ENCODE results near the gene ORAI3. TPM values are rescaled to one million over a fixed set of nuclear protein-coding genes. Genes with fewer than 3 reads are reported as not detected.

Gene ORAI3
- total RNA-seq, 2 experiments from 2014 or later: 30.3 to 33.6 TPM

DNA sequence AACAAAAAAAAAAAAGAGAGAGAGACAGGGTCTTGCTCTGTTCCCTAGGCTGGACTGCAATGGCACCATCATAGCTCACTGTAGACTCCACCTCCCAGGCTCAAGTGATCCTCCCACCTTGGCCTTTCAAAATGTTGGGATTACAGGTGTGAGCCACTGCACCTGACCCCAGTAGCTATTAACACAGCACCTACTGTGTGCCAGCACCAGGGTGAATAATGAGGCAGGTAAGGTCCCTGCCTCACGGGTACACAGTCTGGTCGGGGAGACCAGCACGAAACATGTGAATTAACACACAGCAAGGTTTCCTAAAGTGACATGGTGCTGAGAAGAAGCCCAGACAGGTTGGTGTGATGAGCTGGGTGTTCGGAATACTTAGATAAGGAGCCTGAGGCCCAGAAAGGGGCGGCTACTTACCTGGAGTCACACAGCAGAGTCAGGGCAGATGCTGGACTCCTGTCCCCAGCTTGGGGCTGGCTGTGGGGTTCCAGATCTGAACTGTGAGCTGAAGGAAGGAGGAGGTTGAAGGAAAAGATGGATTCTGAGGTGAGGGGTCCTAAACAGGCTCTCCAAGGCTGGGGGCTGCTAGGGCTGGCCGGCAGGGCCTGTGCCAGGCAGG, 36.0 kb upstream of the ORAI3 start:
- H3K9me3 Mint-ChIP-seq: no peaks in the 10 kb centered on the region
- H3K36me3 Mint-ChIP-seq (ENCODE audit: low read depth): no peaks in the 10 kb centered on the region
- H3K27me3 Mint-ChIP-seq: no peaks in the 10 kb centered on the region
- no peak overlapping the region for H3K27ac Mint-ChIP-seq
- no peak for DNase-seq
- POLR2A ChIA-PET: interaction anchor here (0.8 kb wide), 1 partner anchor 60 kb away, joined by 3 read pairs; no protein-coding TSS in a partner anchor
- peaks cover 3% of the 10 kb centered on the region for H3K4me1 Mint-ChIP-seq
- CTCF ChIA-PET: interaction anchor here (0.8 to 2.2 kb wide), 3 partner anchors 11 to 98 kb away, joined by 3 to 10 read pairs (median 5); no protein-coding TSS in a partner anchor
- no peak overlapping the region for H3K4me3 Mint-ChIP-seq

DNA sequence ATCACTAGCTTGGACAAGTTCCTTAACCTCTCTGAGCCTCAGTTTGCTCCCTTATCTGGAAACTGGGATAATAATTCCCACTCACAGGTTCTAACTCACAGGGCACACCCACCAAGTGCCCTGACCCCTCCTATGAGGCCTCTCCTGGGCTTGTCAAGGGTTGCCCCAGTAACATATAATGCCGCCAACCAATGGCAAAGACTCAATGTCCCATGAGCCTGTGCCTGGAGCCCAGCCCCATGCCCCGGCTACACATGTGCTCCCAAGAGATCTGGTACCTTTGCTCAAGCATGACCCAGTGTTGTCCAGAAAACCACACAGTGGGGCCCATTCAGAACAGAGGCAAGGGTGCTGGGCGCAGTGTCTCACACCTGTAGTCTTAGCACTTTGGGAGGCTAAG, 34.0 kb upstream of the ORAI3 start:
- no peak overlapping the region for H3K4me3 Mint-ChIP-seq
- no peaks in the 10 kb centered on the region for H3K27me3 Mint-ChIP-seq
- ChIA-PET POLR2A (no interaction called here), CTCF (no interaction called here)
- no peak for DNase-seq
- H3K36me3 Mint-ChIP-seq (ENCODE audit: low read depth): no peaks in the 10 kb centered on the region
- H3K9me3 Mint-ChIP-seq: no peaks in the 10 kb centered on the region
- H3K4me1 Mint-ChIP-seq: no peaks in the 10 kb centered on the region
- H3K27ac Mint-ChIP-seq: no peak overlapping the region

DNA sequence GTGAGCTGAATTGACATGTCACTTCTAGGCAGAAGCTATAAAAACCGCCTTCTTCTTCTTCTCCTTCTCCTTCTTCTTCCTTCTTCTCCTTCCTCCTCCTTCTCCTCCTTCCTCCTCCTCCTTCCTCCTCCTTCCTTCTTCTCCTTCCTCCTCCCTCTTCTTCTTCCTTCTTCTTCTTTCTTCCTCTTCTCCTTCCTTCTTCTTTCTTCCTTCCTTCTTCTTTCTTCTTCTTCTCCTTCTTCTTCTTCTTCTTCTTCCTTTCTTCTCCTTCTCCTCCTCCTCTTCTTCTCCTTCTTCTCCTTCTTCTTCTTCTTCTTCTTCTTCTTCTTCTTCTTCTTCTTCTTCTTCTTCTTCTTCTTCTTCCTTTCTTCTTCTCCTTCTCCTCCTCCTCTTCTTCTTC, 30.3 kb upstream of the ORAI3 start:
- ChIA-PET POLR2A (interaction anchor here (1.8 to 2.6 kb wide), 2 partner anchors 44 to 74 kb away, joined by 5 to 11 read pairs; no protein-coding TSS in a partner anchor), CTCF (interaction anchor here (2.3 to 5.8 kb wide), 2 partner anchors 17 to 74 kb away, joined by 7 to 59 read pairs; no protein-coding TSS in a partner anchor)
- Mint-ChIP-seq H3K27ac (no peak overlapping the region), H3K36me3 (ENCODE audit: low read depth) (no peaks in the 10 kb centered on the region), H3K9me3 (no peaks in the 10 kb centered on the region), H3K4me3 (no peak overlapping the region), H3K27me3 (no peaks in the 10 kb centered on the region), H3K4me1 (peaks cover 12% of the 10 kb centered on the region)
- no peak for DNase-seq

DNA sequence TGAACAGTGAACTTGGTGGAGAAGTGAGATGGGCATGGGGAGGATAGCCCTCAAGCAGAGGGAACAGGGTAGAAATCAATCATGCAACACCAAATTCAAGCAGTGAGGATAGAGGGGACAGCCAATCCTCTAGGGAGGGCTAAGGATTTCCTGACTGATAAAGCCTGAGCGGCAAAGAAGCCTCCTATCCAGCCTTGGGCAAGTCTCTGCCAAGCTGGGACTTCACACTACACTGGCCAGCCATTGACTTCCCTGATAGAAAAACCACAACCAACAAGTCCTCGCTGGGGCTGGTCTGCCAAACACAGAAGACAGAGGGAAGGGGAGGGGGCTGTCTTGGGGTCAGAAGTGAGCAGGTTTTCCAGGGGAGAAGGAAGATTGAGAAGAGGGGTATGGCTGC, 28.0 kb upstream of the ORAI3 start:
- ChIA-PET POLR2A (no interaction called here), CTCF (interaction anchor here (0.6 to 5.8 kb wide), 2 partner anchors 29 to 77 kb away, joined by 3 to 59 read pairs; no protein-coding TSS in a partner anchor)
- Mint-ChIP-seq H3K9me3 (no peaks in the 10 kb centered on the region), H3K4me3 (peak overlapping the region; percentile 17), H3K27me3 (no peaks in the 10 kb centered on the region), H3K27ac (no peak overlapping the region), H3K36me3 (ENCODE audit: low read depth) (no peaks in the 10 kb centered on the region), H3K4me1 (peaks cover 18% of the 10 kb centered on the region)
- no peak for DNase-seq

DNA sequence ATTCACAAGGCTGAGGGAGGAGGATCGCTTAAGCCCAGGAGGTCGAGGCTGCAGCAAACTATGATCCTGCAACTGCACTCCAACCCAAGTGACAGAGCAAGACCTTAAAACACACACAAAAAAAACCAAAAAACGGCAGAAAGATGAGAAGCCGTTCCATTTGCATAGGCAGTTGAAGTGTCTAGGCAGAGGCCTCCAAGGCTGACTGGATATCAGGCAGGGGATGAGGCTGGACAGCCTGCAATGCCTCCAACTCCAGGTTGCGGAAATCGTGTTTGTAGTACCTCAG, 27.5 kb upstream of the ORAI3 start:
- Mint-ChIP-seq H3K4me1 (peaks cover 22% of the 10 kb centered on the region), H3K9me3 (no peaks in the 10 kb centered on the region), H3K27me3 (no peaks in the 10 kb centered on the region), H3K27ac (peak overlapping the region; percentile 98), H3K4me3 (peak overlapping the region; percentile 98), H3K36me3 (ENCODE audit: low read depth) (no peaks in the 10 kb centered on the region)
- ChIA-PET CTCF (interaction anchor here (0.6 to 5.8 kb wide), 2 partner anchors 28 to 77 kb away, joined by 3 to 59 read pairs; no protein-coding TSS in a partner anchor), POLR2A (no interaction called here)
- no peak for DNase-seq

DNA sequence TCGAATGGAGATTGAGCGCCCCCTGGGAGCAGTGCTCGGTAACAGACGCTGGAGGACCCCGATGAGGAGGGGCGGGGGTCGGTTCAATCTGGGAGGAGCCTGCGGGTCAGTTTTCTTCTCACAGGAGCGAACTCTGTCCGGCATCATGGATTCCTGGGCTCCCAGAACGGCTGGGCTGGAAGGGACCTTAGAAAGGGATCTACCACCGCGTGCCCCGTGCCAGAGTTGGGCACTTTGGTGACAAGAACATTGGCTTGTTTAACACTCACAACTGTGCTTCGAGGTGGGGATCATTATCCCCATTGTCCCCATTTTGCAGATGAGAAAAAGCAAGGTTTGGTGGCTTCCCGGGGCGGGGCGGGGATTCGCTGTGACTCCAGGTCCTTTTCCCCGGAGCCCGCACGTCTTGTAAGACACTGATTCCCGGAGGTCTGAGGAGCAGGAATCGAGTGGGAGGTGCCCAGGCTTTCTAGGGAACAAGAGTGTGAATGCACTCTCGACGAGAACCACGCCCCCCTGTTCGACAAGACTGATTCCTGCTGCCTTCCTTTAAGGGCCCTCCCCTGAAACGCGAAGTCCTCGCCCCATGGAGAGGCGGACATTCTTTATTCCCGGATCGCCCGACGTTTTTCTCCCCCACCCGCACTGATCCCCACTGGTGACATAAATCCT, 27.0 kb upstream of the ORAI3 start:
- peak; percentile 89 for DNase-seq
- peak overlapping the region; percentile 98 for H3K4me3 Mint-ChIP-seq
- no peaks in the 10 kb centered on the region for H3K27me3 Mint-ChIP-seq
- H3K4me1 Mint-ChIP-seq: peaks cover 25% of the 10 kb centered on the region
- no peaks in the 10 kb centered on the region for H3K9me3 Mint-ChIP-seq
- H3K27ac Mint-ChIP-seq: peak overlapping the region; percentile 98
- ChIA-PET POLR2A (interaction anchor here (1.0 kb wide), 3 partner anchors 20 to 78 kb away, joined by 3 read pairs; no protein-coding TSS in a partner anchor), CTCF (interaction anchor here (0.6 to 5.8 kb wide), 4 partner anchors 19 to 78 kb away, joined by 3 to 59 read pairs (median 12); no protein-coding TSS in a partner anchor)
- no peaks in the 10 kb centered on the region for H3K36me3 Mint-ChIP-seq (ENCODE audit: low read depth)

DNA sequence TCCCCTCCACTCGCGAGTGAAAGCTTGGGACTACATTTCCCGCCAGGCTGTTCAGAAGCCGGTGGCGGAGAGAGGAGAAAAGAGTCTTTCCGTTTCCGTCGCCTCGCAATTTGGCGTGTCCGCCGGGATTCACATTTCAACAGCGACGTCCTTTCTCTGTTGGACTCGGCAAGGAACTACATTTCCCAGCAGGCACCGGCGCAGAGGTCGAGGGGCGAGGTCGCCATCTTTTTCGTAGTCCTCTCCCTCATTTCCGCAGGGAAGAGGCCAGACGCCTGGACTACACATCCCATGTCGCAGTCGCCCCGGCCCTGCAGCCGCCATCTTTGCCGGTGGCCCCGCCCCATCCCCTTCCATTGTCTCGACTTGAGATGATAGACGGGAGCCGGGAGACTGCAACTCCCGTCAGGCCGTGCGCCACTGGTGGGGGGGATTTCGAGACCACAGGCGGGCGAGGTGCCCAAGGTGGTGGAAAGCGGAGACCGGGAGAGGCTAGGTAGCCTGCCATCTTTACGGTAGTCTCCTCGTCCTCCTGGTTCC, 26.4 kb upstream of the ORAI3 start:
- Mint-ChIP-seq H3K27ac (peak overlapping the region; percentile 98), H3K9me3 (no peaks in the 10 kb centered on the region), H3K4me3 (peak overlapping the region; percentile 98), H3K4me1 (peaks cover 25% of the 10 kb centered on the region), H3K27me3 (no peaks in the 10 kb centered on the region), H3K36me3 (ENCODE audit: low read depth) (no peaks in the 10 kb centered on the region)
- ChIA-PET POLR2A (interaction anchor here (1.0 kb wide), 3 partner anchors 21 to 78 kb away, joined by 3 read pairs; no protein-coding TSS in a partner anchor), CTCF (interaction anchor here (0.6 to 1.0 kb wide), 3 partner anchors 20 to 78 kb away, joined by 3 to 19 read pairs (median 4); no protein-coding TSS in a partner anchor)
- peak; percentile 100 for DNase-seq

DNA sequence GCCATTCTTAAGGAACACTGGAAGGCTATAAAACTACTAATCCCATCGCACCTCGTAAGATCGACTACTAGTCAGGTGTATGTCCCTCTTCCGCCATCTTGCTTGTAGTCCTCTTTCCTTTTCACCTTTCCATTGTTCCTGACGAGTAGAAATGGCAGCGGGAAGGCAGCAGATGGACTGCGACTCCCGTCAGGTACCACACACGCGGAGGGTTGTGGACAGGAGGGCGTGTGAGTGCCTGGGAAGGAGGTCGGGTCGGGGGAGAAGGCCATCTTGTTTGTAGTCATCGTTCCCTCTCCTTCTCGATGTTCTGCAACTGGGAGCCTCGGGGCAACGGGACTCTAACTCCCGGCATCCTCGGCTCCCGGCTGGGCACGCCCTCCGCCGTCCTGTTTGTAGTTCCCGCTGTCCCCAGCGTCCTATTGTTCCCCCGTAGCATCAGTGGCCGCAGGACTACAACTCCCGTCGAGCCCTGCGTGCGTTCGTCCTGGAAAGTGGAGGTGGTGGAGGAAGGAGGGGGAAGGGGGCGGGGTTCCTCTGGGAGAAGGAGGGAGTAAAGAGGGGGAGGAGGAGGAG, 25.8 kb upstream of the ORAI3 start:
- ChIA-PET POLR2A (interaction anchor here (1.0 kb wide), 1 partner anchor 110 kb away, joined by 3 read pairs; no protein-coding TSS in a partner anchor), CTCF (no interaction called here)
- Mint-ChIP-seq H3K4me1 (peaks cover 25% of the 10 kb centered on the region), H3K27ac (peak overlapping the region; percentile 98), H3K36me3 (ENCODE audit: low read depth) (no peaks in the 10 kb centered on the region), H3K4me3 (peak overlapping the region; percentile 98), H3K9me3 (no peaks in the 10 kb centered on the region), H3K27me3 (no peaks in the 10 kb centered on the region)
- peak; percentile 98 for DNase-seq

DNA sequence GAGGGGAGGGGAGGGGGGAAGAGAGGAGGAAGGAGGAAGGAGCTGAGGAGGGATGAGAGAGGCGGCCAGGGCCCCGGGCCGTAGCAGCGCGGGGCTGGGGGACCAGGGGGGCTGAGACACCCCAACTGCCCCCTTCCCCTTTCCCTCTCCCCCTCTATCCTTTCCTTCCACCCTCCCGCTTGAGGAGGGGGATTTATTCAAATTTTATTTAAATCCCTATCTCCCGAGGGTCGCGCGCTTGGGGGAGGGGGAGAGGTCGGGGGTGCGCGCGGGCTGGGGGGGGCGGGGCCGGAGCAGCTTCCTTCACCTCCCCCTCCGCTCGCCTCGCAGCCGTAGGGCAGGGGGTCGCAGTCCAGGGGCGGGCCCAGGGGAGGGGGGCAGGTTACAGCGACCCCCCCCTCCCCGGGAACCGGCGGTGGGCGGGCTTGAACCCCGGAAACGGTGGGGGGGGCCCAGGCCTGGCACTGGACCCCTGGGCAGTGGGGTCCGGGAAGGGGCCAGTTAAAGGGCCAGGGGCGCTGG, 25.3 kb upstream of the ORAI3 start, which contains the start of gene FBXL19:
Gene FBXL19 (plus strand): TSS at position 19 of the 522 bp plus-strand sequence. CDS start 2,183 bp downstream, outside the sequence.
- CTCF ChIA-PET: no interaction called here
- POLR2A ChIA-PET: interaction anchor here (1.0 to 1.1 kb wide), 2 partner anchors 22 to 111 kb away, joined by 3 read pairs; no protein-coding TSS in a partner anchor
- peak within 1 kb of the TSS; percentile 98 for H3K27ac Mint-ChIP-seq

DNA sequence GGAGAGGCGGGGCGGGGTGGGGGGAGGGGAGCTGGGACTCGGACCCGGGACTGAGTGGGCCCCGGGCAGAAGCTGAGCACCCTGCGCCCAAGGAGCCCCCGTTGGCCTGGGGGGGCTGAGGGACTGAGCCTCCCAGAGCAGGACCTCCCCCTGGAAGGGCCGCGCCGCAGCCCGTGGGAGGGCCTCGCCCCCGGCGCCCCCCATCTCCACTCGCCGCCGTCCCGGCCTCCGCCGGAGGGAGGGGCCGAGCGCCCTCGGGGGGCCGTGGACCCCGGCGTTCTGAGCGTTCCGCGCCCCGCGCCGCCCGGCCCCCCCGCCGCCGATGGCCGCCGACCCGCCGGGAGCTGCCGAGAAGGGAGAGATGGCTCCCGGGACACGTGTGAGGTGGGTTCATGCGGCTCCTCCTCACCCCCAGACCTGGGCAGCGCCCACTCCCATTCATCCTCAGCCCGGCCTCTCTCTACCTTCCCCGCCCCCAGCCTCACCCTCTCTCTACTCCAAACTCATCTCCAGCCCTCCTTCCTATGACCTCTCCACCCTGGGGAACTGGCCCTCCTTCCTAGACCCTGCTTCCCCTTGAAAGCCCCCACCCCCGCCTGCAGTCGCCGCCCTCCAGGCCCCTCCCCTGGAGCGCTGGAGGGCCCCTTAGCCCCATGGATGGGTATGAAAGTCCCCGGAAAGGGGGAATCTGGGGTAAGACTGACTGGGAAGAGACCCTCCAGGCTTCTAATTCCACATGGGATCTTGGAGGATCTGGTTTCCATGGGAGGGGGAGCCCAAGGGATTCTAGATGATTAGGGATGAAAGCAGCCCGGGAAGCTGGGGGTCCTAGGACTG, 24.6 kb upstream of the ORAI3 start:
- Mint-ChIP-seq H3K4me3 (peak overlapping the region; percentile 69), H3K27ac (no peak overlapping the region), H3K27me3 (no peaks in the 10 kb centered on the region), H3K4me1 (peaks cover 25% of the 10 kb centered on the region), H3K9me3 (no peaks in the 10 kb centered on the region), H3K36me3 (ENCODE audit: low read depth) (no peaks in the 10 kb centered on the region)
- DNase-seq: no peak
- ChIA-PET CTCF (interaction anchor here (3.8 kb wide), 1 partner anchor 17 kb away, joined by 19 read pairs; no protein-coding TSS in a partner anchor), POLR2A (interaction anchor here (1.0 to 1.1 kb wide), 3 partner anchors 11 to 112 kb away, joined by 3 read pairs; no protein-coding TSS in a partner anchor)

More for the DNA sequence above, 25.3 kb upstream of the ORAI3 start, which contains the start of gene FBXL19:
- no peaks in the 10 kb centered on the region for H3K9me3 Mint-ChIP-seq
- H3K4me3 Mint-ChIP-seq: peak within 1 kb of the TSS; percentile 98
- H3K27me3 Mint-ChIP-seq: no peaks in the 10 kb centered on the region
- peaks cover 25% of the 10 kb centered on the region for H3K4me1 Mint-ChIP-seq
- no peaks in the 10 kb centered on the region for H3K36me3 Mint-ChIP-seq (ENCODE audit: low read depth)
- DNase-seq: peak; percentile 47

DNA sequence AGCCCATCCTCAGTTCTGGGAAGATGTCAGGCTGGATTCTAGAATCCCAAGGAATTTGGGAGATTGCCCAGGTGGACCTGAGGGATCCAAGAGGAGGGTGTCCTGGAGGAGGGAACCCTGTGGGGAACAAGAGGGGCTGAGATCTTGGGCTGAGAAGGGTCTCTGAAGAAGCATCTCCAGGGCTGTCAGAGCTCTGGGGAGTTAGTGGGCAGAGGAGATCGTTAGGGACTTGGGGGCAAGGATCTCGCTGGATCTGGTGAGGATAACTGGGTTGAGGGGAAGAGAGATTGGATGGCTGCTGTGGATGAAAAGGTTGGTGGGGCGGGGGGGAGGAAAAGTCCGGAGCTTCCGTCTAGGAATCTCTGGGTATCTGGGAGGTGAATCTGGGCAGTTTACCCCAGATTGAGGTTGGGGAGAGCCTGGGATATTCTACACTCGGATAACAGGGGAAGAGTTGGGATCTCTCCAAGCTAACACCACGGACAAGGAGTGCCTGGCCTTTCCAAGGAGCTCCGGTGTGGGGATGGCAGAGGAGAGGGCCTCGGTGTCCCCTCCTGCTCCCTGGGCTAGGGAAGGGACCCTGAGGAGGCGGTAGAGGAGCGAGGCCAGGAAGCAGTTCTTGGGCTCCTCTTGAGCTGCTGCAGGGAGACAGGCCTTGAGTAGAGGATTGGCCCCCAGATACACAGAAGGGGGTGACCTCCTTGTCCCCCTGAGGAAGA, 23.8 kb upstream of the ORAI3 start:
- POLR2A ChIA-PET: interaction anchor here (1.1 kb wide), 2 partner anchors 10 to 23 kb away, joined by 3 read pairs; no protein-coding TSS in a partner anchor
- no peaks in the 10 kb centered on the region for H3K9me3 Mint-ChIP-seq
- H3K27ac Mint-ChIP-seq: peak overlapping the region; percentile 32
- CTCF ChIA-PET: interaction anchor here (3.8 kb wide), 1 partner anchor 16 kb away, joined by 19 read pairs; no protein-coding TSS in a partner anchor
- H3K36me3 Mint-ChIP-seq (ENCODE audit: low read depth): no peaks in the 10 kb centered on the region
- peak overlapping the region; percentile 69 for H3K4me3 Mint-ChIP-seq
- H3K4me1 Mint-ChIP-seq: peaks cover 25% of the 10 kb centered on the region
- no peaks in the 10 kb centered on the region for H3K27me3 Mint-ChIP-seq
- DNase-seq: no peak

Measured in activated CD4-positive, alpha-beta memory T cell treated with anti-CD3 and anti-CD28 coated beads, Interleukin-2, amount 10 ng/mL, durations not matched to agents 7 days and 5 days (primary cell).